ENCODE data around the gene ZNF322.

ZNF322 gene

DNA sequence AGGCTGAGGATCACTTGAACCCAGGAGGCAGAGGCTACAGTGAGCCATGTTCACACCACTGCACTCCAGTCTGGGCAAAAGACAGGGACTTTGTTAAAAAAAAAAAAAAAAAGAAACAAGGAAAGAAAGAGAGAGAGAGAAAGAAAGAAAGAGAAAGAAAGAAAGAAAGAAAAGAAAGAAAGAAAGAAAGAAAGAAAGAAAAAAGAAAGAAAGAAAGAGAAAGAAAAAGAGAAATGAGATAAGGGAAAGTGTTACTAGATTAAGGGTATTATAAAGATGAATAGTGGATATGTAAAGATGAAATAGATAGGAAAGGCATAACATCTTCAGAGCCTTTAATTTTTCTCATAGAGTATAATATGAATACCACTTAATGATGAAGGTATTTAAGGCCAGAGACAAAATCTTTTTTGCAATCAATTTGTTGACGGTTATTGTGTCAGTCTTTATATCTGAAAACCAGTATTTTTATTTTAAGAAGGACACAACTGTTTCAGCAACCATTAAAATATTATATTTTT, 36.1 kb downstream of the ZNF322 start:
- H3K9ac ChIP-seq, result no peak overlapping the region
- H3K9me3 ChIP-seq (ENCODE audit: control insufficient read depth, low read length), result no peaks in the 10 kb centered on the region
- H3K27me3 ChIP-seq (ENCODE audit: control insufficient read depth, insufficient read depth, low read length), result no peaks in the 10 kb centered on the region
- H3K79me2 ChIP-seq, result no peaks in the 10 kb centered on the region
- no peaks in the 10 kb centered on the region for H3K4me1 ChIP-seq
- H3K36me3 ChIP-seq (ENCODE audit: control insufficient read depth, insufficient read depth, low read length), result no peaks in the 10 kb centered on the region
- H3K4me2 ChIP-seq (ENCODE audit: low read length), result no peak overlapping the region
- no peak overlapping the region for H3K27ac ChIP-seq
- H3K4me3 ChIP-seq (ENCODE audit: low read depth, low read length), result no peak overlapping the region
- H2AFZ ChIP-seq, result no peak overlapping the region
- TF ChIP-seq, protein P1, sequence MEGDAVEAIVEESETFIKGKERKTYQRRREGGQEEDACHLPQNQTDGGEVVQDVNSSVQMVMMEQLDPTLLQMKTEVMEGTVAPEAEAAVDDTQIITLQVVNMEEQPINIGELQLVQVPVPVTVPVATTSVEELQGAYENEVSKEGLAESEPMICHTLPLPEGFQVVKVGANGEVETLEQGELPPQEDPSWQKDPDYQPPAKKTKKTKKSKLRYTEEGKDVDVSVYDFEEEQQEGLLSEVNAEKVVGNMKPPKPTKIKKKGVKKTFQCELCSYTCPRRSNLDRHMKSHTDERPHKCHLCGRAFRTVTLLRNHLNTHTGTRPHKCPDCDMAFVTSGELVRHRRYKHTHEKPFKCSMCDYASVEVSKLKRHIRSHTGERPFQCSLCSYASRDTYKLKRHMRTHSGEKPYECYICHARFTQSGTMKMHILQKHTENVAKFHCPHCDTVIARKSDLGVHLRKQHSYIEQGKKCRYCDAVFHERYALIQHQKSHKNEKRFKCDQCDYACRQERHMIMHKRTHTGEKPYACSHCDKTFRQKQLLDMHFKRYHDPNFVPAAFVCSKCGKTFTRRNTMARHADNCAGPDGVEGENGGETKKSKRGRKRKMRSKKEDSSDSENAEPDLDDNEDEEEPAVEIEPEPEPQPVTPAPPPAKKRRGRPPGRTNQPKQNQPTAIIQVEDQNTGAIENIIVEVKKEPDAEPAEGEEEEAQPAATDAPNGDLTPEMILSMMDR (IDR thresholded peaks at IDR 0.05), result no peak

GRCh38 chr6:26613689-26614683, 45.6 kb downstream of the ZNF322 start:
- Histone ChIP-seq H2AFZ (peak overlapping the region; percentile 54), H3K9ac (no peak overlapping the region), H3K27me3 (ENCODE audit: control insufficient read depth, insufficient read depth, low read length) (no peaks in the 10 kb centered on the region), H3K4me1 (no peaks in the 10 kb centered on the region), H3K27ac (no peak overlapping the region), H3K9me3 (ENCODE audit: control insufficient read depth, low read length) (no peaks in the 10 kb centered on the region), H3K36me3 (ENCODE audit: control insufficient read depth, insufficient read depth, low read length) (no peaks in the 10 kb centered on the region), H3K4me2 (ENCODE audit: low read length) (peak overlapping the region; percentile 13), H3K79me2 (no peaks in the 10 kb centered on the region), H3K4me3 (ENCODE audit: low read depth, low read length) (no peak overlapping the region)
- TF ChIP-seq, protein P1 (IDR thresholded peaks at IDR 0.05), result no peak

GRCh38 chr6:26613201-26613600, 46.3 kb downstream of the ZNF322 start:
- H3K79me2 ChIP-seq, result no peaks in the 10 kb centered on the region
- TF ChIP-seq, protein P1 (IDR thresholded peaks at IDR 0.05), result no peak
- no peak overlapping the region for H3K27ac ChIP-seq
- no peaks in the 10 kb centered on the region for H3K9me3 ChIP-seq (ENCODE audit: control insufficient read depth, low read length)
- no peaks in the 10 kb centered on the region for H3K27me3 ChIP-seq (ENCODE audit: control insufficient read depth, insufficient read depth, low read length)
- H3K4me2 ChIP-seq (ENCODE audit: low read length), result no peak overlapping the region
- no peak overlapping the region for H3K4me3 ChIP-seq (ENCODE audit: low read depth, low read length)
- H3K36me3 ChIP-seq (ENCODE audit: control insufficient read depth, insufficient read depth, low read length), result no peaks in the 10 kb centered on the region
- H2AFZ ChIP-seq, result peak overlapping the region; percentile 54
- no peak overlapping the region for H3K9ac ChIP-seq
- H3K4me1 ChIP-seq, result no peaks in the 10 kb centered on the region

DNA sequence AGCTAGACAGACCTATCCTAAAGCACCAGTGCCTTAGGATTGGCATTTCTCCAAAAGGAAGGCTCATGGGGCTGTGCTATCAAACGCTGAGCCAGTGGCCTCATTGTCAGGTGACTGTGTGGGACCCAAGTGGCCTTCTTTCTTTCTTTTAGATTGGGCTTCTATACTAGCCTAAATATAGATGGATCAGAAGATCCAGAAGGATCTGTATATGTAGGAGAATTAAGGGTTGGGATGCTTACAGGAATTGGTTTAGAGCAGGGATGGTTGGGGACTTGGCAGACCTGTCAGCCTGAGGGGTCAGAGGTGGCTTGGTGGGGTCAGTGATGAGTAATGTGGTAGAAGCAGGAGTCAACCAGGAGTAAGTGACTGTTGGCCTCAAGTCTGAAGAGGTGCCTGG, 47.9 kb downstream of the ZNF322 start:
- Histone ChIP-seq H3K36me3 (ENCODE audit: control insufficient read depth, insufficient read depth, low read length) (no peaks in the 10 kb centered on the region), H3K4me1 (no peaks in the 10 kb centered on the region), H3K4me3 (ENCODE audit: low read depth, low read length) (no peak overlapping the region), H3K9me3 (ENCODE audit: control insufficient read depth, low read length) (no peaks in the 10 kb centered on the region), H3K79me2 (no peaks in the 10 kb centered on the region), H2AFZ (no peak overlapping the region), H3K9ac (no peak overlapping the region), H3K27ac (no peak overlapping the region), H3K27me3 (ENCODE audit: control insufficient read depth, insufficient read depth, low read length) (no peaks in the 10 kb centered on the region), H3K4me2 (ENCODE audit: low read length) (no peak overlapping the region)
- TF ChIP-seq, protein P1 (IDR thresholded peaks at IDR 0.05), result no peak
